NCI-H226 (cell line): ENCODE measurements around the gene ZNF785.
"Not testable (repeated sequence)": the region's sequence is repeated elsewhere in the genome, so short reads cannot be mapped to it uniquely, and the experiment has no call there.

ENCODE experiments used
- DNase-seq: peaks from one replicate; pipeline ENCODE4 v3.0.0-alpha.2; 2015

Gene ZNF785

DNA sequence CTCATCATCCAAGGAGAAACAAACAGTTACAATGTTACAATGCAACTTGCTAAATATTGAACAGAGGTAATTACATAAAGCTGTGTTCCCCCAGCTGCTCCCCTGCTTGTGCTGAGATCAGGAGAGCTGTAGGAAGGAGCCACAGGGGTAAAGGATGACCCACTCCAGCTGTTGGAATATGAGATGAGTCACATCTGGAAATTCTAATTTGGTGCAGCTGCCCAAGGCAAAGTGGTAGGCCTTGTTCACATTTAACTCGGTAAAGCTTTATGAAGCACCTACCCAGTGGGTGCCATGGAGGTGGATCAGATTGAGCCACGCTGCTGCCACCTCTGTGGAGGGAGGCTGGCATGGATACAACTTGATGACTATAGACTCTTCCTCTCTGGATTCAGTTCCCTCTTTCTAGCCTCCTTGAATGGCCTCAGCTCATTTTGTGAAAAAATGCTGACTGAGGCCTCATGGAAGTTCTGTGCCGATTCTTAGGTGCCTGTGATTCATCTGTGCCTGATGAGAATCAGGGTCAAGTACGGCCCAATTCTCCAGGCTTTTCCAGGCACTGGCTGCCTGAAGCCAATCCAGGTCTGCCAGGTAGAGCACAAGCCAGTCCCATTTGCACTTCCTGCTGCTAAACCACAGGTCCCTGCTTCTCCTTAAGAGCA, 17.2 kb upstream of the ZNF785 start:
- no peak for DNase-seq

DNA sequence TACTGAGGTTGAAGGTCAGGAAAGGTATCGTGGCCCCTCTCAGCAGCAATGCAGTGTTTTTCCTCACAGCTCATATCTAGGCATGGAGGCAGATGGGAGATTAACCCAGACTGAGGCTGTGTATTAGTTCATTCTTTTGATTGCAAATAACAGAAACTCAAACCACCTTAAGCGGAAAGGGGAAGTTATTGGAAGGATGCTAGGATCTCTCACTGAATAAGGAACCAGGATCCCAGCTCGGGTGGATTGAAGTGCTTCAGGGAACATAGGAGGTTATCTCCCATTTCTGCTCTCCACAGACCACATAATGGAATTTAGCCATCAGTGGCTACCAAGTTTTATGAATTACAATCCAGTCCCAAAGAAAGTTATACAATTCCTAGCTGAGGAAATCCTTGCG, 16.5 kb upstream of the ZNF785 start:
- DNase-seq: no peak

DNA sequence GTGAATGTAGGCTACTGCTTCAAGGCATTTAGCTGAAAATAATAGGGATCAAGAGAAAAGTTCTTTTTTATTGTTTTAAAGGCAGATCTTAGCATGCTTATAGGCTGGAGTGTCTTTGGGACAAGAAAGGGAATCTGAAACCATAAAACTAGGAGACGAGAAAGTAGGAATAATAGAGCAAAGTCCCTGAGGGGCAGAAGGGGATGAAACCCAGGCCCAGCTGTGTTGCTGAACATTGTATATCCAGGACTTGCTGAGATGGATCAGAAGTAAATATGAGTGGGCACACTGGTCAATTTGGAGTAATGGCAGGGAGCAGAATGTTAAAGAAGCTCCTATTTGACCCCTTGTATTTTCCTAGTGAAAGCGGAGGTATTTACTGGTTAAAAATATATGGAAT, 15.4 kb upstream of the ZNF785 start:
- DNase-seq: no peak

DNA sequence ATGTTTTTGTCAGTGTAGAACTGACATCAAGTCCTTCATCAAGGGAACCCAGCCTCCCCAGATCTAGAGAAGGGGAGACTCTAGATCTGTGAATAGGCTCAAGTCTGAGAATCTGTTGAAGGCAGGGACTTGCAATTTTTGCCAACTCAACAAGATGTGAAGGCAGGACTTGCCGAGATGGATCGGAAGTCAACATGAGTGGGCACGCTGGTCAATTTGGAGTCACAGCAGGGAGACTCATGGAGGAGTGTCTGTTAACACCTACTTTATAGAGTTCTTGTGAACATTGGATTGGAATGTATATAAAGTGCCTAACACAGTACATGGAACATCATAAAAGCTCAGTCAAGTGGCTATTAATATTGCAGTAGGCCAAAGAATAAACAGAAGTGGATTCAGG, 14.7 kb upstream of the ZNF785 start:
- no peak for DNase-seq

DNA sequence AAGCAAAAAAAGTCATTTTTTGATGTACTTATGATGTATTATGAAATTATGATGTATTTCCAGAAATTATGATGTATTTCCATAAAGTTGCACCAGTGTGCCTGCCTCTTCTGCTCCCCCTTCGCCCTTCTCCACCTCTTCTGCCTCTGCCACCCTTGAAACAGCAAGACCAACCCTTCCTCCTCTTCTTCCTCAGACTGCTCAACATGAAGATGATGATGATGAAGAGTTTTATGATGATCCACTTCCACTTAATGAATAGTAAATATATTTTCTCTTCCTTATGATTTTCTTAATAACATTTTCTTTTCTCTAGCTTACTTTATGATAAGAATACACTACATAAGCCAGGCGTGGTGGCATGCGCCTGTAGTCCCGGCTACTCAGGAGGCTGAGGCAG, 7.4 kb upstream of the ZNF785 start:
- no peak for DNase-seq

DNA sequence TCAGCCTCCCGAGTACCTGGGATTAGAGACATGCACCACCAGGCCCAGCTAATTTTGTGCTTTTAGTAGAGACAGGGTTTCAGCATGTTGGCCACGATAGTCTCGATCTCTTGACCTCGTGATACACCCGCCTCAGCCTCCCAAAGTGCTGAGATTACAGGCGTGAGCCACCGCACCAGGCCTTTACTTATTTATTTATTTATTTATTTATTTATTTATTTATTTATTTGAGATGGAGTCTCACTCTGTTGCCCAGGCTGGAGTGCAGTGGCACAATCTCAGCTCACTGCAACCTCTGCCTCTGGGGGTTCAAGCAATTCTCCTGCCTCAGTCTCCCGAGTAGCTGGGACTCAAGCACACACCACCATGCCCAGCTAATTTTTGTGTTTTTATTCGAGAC, 5.4 kb upstream of the ZNF785 start:
- not testable (repeated sequence) for DNase-seq

DNA sequence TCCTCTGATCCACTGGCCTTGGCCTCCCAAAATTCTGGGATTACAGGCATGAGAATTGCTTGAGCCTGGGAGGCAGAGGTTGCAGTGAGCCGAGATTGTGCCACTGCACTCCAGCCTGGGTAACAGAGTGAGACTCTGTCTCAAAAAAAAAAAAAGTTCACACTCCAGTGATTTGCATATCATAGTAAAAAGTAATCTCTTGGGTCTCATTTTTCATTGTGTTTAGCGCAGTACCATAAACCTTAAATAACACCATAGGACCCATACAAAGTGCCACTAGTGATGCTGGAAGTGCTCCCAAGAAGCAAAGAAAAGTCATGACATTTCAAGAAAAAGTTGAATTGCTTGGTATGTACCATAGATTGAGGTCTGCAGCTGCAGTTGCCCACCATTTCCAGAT, 4.1 kb upstream of the ZNF785 start:
- DNase-seq: not testable (repeated sequence)

DNA sequence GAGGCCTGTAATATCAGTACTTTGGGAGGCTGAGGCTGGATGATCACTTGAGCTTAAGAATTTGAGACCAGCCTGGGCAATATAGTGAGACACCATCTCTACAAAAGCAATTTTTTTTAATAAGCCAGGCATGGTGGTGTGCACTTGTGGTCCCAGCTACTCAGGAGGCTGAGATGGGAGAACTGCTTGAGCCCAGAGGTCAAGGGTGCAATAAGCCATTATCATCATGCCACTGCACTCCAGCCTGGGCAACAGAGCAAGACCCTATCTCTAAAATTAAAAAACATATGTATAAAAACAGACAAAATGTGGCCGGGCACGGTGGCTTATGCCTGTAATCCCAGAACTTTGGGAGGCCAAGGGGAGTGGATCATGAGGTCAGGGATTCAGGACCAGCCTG, 3.2 kb upstream of the ZNF785 start:
- DNase-seq: no peak

DNA sequence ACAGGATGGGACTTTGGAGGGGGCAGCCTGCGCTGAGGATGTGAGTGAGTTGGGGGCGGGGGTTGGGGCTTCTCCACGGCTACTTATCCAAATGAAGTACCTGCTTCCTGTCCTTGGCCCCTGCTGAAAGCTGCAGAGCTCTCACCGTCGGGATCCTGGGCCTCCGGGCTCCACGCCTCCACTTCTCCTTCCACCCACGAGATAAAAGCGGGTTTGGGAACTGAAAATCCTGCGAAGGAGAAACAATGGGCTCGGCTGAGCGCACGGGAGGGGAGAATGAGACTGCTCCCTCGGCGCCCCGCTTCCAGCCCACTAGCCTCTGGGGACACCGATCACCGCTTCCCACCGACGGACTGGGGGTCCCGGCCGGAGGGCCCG, 486 bp downstream of the ZNF785 start:
- DNase-seq: peak; percentile 12

DNA sequence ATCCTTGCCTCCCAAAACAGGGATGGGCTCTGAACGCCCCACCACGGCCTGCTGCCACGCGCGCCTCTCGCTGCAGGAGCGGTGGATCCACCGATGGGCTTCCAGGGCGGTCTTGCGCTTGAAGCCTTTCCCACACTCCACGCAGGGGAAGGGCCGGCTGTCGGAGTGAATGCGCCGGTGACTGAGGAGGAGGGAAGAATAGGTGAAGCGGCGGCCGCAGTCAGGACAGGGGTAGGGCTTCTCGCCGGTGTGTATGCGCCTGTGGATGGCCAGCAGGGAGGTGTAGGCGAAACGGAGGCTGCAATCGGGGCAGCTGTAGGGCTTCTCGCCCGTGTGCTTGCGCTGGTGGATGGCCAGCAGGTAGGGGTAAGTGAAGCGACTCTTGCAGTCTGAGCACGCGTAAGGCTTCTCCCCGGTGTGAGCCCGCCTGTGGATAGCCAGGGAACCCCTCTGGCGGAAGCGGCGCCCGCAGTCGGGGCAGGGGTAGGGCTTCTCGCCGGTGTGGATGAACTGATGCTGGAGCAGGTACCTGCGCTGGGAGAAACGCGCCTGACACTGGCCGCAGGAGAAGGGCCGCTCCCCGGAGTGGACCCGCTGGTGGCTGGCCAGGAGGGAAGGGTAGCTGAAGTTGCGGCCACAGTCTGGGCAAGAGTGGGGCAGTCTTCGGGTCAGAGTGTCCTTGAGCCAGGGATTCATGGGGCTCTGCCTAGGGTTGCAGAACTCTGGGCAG, 2.7 kb downstream of the ZNF785 start:
- DNase-seq: no peak

DNA sequence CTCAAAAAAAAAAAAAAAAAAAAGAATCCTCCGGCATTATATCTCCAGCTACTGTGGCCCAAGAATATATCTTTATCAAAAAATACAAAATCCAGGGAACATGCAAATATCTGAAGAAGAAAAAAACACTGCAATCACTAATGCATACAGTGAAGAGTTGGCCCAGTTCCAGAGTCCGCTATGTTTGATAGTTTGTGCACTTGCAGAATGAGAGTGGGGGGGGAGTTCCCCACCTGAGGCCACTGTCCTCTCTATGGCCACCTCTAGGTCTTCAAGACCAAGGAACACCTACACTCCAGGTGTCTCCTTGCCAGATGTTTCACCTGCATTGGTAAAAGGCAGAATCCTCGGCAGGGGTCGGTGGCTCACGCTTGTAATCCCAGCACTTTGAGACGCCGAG, 4.0 kb downstream of the ZNF785 start:
- DNase-seq: no peak

DNA sequence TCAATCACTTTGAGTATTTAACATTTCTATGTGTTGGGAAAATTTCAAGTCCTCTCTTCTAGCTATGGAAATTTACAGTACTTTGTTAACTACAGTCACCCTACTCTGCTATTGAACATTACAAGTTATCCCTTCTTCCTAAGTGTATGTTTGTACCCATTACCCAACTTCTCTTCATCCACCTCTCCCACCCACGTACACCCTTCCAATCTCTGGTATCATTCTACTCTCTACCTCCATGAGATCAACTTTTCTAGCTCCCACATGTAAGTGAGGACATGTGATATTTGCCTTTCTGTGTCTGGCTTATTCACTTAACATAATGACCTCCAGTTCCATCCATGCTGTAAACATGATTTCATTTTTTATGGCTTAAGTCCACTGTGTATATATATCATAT, 10.8 kb downstream of the ZNF785 start:
- no peak for DNase-seq

DNA sequence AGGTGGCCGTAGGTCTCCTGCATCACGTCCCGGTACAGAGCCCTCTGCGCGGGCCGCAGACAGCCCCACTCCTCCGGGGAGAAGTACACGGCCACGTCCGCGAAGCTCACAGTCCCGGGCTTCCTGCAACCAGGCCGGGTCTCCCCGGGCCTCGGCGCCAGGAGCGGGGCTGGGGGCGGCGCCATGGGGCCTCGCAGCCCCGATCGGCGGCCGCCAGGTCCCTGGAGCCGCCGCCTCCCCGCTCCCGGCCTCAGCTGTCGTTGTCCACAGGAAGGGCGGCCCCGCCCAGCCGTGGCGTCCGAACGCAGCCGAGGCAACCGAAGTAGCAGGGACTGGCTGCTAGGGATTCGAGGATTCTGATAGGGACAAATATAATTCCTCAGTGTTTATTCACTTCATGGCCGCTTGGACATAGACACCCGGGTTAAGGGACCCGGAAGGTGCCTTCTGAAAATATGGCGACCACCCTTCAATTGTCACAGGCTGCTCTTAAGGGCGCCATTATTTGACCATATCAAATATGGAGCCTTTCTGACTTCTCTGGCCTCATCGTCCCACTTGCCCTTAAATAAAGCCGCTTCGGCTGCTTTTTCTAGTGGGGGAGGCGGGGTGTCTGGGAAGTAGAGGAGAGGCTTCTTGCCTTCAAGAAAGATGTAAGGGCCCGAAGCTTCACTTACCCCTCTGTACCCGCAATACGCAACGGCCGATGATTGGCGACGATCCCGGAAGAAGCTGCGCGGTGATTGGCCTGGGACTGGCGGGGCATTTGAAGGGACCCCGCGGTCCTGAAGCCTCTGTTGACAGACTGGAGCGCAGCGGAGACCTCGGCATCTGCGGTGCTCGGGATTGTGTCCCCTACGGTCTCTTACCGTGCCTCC, 13.8 kb downstream of the ZNF785 start, which contains the start of gene ZNF688:
Gene ZNF688, minus strand, starts transcription at position 270 of the 878 bp plus-strand sequence. Its CDS starts 85 bp downstream, at position 185.
- DNase-seq: peak; percentile 99

DNA sequence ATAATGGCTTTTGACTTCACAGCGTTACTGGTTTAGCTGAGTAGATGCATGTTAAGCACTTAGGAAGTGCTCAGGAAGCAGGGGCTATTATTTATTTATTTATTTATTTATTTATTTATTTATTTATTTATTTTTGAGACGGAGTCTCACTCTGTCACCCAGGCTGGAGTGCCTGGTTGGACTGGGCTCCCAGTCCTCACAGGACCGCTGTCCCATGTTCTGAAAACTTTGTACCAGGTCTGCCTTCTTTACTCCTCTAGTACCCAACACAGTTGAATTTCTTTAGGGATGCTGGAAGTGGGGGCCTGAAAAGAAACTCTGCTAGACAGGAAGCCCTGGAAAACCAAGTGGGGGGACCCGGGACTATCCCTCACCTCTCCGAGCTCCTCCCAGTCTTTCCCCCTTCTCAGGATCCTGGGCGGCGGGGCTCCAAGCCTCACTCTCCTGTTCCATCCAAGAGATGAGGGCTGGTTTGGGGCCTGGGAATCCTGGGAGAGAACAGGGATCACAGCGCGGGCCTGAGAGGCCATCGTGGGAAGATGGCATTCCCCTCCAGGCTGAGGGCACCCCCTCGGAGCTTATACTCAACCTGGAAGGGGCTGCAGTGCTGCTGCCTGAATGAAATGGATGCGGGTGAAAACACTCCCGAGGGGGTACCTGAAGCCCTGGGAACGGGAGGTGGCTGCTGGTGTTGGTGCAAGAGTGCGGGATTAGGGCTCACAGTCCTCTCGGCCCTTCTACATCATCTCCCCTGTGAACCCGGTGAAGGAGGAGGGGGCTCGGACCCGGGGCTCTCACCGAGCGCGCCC, 14.7 kb downstream of the ZNF785 start:
- DNase-seq: no peak

DNA sequence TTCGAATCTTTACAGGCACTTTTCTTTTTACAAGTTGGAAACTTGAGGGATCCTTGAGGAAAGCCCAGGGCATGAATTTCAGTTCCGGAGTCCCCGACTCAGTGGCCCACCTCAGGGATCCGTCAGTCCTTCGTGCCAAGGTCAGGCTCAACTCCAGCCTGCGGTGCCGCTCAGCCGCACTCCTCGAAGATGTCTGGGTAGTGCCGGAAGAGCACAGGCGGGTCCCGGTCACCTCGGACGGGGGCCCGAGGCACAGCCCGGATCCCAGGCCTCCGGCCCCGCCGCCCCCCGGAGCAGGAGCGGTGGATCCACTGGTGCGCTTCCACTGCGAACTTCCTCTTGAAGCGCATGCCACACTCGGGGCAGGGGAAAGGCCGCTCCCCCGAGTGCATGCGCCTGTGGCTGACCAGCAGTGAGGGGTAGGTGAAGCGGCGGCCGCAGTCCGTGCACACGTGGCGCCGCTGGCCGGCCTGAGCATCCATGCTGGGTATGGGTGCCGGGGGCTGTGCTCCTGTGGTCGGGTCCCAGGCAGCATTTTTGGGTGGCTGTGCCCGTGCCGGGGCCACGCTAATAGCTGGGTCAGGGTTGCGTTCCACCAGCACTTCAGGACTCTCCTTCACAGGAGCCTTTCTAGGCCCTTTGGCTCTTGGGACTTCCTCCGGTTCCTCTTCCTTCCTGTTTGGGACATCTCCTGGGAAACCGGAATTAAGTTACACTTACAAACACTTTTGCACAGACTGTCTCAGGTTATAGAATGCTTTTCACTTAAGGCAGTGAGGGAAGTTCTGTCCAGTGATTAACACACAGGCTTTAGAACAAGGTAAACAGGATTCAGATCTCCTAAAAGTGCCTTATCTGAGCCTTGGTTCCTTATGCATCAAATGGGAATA, 15.5 kb downstream of the ZNF785 start:
- no peak for DNase-seq

DNA sequence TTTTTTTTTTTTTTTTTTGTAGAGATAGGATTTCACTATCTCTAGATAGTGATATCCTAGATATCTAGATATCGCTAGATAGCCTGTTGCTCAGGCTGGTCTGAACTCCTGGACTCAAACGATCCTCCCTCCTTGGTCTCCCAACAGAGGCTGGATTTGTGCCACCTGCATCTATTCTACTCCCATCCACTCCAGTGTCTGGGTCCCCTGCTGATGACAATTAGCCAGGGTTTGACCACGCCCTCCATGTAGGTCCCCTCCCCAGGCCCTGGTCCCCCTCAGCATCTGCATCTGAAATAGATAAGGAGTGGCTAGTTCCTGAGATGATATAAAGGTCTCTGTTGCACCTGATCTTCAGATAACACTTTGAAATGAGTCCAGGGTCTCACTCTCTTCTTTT, 16.2 kb downstream of the ZNF785 start:
- no peak for DNase-seq

DNA sequence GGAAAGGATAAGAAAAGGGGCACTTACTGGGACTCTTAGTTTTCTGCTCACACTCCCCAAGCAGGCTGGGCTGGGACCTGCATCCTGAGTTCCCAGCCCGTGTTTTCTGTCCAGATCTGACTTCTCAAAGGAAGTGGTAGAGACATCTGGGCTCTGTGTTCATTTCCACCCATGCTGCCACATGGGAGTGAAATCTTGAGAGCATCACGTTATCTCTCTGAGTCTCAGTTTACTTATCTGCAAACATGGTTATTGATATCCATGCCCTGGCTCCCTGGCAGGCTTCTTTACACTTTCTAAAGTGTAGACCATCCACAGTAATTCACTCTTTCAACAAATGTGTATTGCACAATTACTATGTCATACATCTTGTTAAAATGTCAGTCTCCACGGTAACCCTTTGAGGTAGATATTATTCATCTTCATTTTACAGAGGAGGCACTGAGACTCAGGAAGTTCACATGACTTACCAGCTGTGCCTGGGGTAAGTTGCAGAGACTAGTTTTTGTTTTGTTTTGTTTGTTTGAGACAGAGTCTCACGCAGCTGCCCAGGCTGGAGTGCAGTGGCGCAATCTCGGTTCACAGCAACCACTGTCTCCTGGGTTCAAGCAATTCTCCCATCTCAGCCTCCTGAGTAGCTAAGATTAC, 17.4 kb downstream of the ZNF785 start:
- peak; percentile 88 for DNase-seq

DNA sequence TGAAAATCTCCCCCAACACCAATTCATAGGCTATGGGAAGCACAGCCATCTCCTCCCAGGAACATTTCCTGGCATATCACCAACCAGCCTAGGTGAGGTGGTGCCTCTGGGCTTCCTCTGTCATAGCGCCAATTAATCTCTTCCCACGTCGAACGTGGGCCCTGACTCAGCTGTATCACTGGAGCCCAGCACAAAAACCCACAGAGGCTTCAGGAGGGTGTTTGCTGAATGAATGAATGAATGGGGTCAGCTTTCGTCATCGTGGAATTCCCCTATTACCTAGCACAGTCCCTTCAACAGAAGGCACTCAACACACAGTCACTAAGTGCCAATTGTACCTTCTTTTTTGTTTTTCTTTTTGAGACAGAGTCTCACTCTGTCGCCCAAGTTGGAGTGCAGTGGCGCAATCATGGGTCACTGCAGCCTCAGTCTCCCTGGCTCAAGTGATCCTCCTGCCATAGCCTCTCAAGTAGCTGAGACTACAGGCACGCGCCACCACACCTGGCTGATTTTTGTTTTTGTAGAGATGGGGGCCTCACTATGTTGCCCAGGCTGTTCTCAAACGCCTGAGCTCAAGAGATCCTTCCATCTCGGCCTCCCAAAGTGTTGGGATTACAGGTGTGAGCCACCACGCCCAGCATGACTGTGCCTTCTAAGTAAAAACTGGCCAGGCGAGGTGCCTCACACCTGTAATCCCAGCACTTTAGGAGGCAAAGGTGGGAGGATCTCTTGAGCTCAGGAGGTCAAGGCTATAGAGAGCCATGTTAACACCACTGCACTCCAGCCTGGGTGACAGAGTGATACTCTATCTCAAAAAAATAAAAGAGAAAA, 18.1 kb downstream of the ZNF785 start:
- peak; percentile 80 for DNase-seq

DNA sequence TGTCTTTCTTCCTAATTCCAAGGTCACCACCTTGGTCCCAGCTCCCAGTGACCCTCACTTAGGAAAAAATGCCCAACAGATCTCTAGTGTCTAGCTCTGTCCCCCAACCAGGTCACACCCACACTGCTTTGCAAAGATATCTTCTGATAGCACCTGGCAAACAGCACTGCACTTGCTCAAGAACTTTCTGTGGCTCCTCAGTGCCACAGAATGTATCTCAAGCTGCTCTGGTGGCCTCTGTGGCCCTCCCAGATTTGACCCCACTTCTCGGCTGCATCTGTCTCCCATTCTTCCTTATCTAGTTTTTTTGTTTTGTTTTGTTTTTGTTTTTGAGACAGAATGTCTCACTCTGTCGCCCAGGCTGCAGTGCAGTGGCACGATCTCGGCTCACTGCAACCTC, 19.0 kb downstream of the ZNF785 start:
- no peak for DNase-seq

DNA sequence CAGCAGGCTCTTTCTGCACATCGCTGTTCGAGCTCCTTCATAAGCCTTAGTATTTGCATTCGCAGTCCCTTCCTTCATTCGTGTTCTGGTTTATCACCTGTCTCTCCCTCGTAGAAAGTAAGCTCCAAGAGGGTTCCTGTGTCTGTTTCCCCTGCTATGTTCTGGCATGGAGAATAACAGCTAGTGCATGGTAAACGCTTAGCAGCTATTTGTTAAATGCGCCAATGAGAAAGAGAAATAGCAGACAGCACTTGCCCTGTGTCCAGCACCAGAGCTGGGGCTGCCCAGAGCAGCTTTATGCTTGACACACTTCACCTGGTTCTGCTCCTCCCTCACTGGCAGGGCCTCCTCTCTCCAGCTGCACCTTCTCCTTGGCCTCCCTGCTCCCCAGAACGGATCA, 19.5 kb downstream of the ZNF785 start:
- DNase-seq: no peak
